ENCODE results near the gene TEAD2.

The TEAD2 gene

DNA sequence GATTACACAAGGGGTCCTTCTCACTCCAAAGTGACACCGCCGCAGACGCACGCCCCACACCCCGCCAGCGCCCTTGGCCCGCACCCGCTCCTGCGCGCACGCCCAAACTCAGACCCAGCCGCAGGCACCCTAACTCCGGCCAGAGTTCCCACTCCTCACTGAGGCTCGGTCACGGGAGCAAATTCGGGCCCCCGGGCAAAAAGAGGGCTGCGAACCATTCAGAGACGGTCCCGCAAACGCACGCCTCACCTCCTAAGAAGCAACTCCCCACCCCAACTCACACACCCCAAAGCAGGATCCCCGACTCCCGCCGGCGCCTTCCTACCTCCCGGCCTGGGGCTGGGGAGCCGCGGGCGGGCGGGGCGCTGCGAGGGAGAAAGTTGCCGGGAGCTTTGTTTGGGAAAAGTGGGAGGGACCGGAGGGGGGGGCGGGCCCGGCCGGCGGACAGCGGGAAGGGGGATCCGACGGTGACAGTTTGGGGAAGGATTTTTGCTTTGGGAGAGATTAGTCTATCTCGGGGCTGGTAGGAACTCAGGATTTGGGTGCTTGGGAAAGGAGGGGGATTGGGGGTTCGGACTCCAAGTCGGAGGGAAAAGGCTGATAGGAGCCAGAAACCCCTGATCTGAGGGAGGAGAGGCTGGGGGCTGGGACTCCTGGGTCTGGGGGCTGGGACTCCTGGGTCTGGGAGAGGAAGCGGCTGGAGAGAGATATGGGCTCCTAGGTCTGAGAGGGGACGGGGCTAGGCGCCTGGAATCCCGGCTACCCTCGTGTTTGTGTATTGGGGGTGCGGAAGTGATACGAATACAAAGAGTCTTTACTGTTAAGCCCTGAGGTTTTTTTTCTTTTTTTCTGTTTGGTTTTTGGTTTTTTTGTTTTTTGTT is at the start of gene TEAD2:
Gene TEAD2, minus strand, starts transcription at position 369 of the 881 bp plus-strand sequence. CDS start 2,341 bp downstream, outside the sequence.
- no peak for DNase-seq (ENCODE audit: extremely low read depth in 1 of 2, low read depth in 1 of 2)

DNA sequence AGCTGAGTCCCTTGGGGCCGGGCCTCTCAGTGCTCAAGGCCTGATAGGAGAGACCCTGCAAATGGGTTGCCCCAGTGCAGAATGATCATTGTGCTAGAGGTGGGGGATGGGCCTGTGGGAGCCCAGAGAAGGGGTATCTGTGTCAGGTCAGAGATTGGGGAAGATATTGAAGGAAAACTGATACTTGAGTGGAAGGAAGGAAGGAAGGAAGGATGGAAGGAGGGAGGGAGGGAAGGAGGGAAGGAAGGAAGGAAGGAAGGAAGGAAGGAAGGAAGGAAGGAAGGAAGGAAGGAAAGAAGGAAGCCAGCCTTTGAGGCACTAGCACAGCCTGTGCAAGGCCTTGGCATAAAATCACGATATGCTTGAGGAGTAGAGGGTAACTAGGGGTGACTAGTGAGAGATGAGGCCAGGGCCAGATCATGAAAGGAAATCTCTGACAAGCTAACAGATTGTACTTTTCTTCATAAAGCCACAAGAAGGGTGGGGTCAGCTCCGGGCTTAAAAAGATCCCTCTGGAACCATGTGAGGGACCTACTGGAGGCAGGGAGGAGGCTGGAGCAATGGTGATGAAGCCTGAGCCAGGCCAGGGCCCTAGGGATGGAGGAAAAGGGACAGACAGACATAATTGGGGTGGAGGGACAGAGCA is 49.6 kb upstream of the TEAD2 start:
- DNase-seq (ENCODE audit: extremely low read depth in 1 of 2, low read depth in 1 of 2) = no peak

DNA sequence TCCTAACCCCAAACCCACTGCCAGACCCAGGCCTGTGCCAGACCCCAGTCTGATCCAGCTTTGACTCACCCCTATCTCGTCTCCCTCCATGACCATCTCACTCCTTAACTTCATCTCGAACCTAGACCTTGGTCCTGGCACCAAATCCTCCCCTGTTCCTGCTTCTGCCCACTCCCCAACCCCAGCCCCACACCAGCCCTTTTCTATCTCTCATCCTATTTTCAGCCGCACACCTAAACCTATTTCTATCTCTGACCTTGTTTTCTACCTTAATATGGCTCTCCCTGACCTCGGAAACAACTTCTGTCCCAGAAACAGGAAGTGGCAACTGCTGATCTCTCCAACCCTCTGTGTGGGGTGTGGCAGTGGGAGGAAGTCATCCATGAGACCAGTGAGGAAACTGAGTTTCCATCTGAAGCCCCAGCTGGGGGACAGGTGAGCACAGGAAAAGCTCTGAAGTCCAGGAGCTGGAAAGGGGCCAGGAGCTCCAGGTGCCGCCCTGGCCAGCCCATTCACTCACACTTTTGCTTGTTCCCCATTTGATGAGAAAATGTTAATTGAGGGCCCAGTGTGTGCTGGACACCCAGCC is 47.3 kb upstream of the TEAD2 start:
- DNase-seq (ENCODE audit: extremely low read depth in 1 of 2, low read depth in 1 of 2) = no peak

DNA sequence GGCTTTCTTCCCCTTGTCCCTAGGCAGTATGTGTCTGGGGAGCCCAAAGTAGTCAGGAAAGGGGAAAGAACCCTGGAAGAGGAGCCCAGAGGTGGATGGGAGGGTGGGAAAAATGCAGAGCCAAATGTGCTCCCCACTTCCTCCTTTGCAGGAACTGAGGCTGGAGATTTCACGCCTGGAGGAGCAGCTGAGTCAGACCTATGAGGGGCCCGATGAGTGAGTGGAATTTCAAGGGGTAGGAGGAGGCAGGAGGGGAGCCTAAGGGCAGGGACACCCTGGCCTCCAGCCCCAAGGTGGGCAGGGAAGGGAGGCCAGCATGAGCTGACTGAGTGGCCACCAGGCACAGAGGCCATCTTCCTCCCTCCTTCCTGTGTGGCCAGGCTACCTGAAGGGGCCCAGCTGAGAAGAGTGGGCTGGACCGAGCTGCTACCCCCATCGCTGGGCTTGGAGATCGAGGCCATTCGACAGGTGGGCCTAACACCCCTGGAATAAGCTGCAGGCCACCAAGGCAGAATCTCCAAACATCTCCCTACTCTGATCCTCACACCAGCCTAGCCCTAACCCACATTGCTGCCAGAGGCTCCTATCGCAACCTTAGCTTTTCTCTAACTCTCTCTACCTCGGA is 46.7 kb upstream of the TEAD2 start:
- no peak for DNase-seq (ENCODE audit: extremely low read depth in 1 of 2, low read depth in 1 of 2)

DNA sequence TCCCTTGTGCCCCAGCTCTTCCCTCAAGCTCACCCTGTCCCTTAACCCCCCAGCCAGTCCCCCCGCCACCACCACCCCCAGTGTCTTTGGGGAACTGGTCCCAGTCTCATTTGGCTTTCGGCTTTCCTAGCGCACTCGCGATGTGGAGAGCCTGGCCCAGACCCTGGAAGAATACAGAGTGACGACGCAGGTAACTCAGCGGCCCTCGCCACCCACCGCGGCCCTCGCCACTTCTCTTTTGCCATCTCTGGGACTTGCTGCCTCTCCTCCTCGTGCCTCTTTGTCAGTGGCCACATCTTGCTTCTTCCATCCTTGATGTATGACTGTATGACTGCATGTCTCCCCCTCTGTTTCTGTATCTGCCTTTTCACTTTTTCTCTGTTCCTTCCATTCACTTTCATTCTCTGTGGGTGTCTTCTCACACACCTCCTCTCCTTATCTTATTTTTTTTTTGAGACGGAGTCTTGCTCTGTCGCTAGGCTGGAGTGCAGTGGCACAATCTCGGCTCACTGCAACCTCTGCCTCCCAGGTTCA is 45.3 kb upstream of the TEAD2 start:
- no peak for DNase-seq (ENCODE audit: extremely low read depth in 1 of 2, low read depth in 1 of 2)

DNA sequence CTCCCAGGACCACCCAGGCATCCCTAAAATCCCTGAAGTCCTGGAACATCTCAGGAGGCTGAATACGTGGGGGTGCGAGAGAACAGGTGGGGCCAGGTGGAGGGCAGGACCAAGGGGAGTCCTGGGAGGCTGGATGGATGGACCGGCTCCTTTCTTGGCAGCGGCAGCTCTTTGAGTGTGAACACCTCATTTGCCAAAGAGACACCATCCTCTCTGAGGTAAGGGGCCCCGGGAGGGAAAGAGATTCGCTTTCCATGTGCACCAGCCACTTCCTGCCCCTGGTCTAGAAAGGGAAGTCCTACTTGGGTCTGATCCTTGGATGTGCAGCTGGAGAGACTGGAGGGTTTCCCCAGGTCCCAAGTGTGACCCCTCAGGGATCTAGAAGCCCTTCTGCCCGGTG is 44.9 kb upstream of the TEAD2 start:
- no peak for DNase-seq (ENCODE audit: extremely low read depth in 1 of 2, low read depth in 1 of 2)

DNA sequence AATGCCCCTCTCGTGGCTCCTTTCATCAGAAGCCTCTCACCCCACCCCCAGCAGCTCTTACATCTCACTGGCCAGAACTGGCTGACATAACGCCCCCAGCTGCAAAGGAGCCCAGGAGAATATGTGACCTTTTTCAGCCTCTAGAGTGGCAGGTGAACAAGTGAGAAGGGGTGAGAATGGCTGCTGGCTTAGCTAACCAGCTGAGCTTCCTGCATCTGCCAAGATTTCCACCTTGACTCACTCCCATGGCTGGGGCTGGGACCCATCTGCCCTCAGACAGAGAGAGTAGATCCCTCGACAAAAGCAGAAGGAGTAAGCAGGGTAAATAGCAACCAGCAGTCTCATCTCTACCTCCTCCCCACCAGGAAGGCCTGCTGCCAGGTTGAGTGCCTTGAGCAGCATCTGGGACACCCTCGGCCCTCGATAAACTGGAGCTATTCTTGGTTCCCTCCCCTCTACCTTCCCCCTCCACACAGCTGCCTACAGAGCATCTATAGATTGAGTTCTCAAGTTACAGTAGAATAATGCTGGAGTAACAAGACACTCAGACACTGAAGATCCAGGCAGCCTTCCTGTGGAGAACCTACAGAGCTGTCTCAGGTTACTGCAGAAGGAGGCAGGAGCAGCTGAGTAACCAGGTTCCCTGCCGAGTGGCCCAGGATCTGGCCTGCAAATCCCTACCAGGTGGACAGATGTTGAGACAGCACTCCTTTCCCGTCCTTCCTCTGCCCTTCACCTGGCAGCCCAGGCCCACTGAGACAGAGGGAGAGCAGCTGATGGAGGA is 41.4 kb upstream of the TEAD2 start:
- DNase-seq (ENCODE audit: extremely low read depth in 1 of 2, low read depth in 1 of 2) = no peak

DNA sequence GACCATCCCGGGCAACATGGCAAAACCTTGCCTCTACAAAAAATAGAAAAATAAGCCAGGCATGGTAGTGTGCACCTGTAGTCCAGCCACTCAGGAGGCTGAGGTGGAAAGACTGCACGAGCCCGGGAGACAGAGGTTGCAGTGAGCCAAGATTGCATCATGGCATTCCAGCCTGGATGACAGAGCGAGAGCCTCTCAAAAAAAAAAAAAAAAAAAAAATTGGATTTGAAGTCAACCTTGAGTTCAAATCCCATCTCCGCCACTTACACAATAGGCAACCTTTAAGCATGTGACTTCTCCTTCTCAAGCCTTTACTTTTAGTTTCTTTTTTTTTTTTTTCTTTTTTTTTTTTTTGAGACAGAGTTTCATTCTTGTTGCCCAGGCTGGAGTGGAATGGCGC is 37.8 kb upstream of the TEAD2 start:
- DNase-seq (ENCODE audit: extremely low read depth in 1 of 2, low read depth in 1 of 2) = no peak

DNA sequence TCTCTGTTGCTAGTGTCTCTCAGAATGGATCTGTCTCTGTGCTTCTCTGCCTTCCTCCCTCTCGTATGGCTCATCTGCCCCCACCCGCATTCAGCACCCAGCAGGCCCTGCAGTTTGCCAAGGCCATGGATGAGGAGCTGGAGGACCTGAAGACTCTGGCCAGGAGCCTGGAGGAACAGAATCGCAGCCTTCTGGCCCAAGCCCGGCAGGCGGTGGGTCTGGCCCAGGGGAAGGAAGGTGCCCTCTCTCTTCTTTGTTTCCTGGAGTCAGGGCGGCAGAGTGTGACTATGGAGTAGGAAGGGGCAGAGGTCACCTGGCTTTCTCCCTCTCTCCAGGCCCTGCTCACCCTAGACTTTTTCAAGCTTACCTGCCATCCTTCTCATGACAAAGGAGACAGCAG is 36.7 kb upstream of the TEAD2 start:
- DNase-seq (ENCODE audit: extremely low read depth in 1 of 2, low read depth in 1 of 2) = no peak

DNA sequence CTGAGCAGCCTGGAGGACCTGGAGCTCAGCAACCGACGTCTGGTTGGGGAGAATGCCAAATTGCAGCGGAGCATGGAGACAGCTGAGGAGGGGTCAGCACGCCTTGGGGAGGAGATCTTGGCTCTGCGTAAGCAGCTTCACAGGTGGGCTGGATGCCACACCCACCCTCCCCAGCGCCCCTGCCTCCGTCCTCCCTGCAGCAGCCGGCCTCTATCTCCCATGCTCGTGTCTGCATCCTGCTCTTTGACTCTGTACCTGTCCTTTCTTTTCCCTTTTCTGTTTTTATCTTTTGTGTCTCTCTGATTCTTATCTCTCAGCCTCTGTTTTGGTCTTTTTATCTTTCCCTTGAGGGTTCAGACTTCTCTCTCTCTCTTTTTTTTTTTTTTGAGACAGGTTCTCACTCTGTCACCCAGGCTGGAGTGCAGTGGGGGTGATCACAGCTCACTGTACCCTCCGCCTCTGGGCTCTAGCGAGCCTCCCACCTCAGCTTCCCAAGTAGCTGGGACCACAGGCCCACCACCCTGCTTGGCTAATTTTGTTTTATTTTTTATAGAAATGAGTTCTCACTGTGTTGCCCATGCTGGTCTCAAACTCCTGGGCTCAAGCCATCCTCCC is 35.9 kb upstream of the TEAD2 start:
- DNase-seq (ENCODE audit: extremely low read depth in 1 of 2, low read depth in 1 of 2) = no peak

DNA sequence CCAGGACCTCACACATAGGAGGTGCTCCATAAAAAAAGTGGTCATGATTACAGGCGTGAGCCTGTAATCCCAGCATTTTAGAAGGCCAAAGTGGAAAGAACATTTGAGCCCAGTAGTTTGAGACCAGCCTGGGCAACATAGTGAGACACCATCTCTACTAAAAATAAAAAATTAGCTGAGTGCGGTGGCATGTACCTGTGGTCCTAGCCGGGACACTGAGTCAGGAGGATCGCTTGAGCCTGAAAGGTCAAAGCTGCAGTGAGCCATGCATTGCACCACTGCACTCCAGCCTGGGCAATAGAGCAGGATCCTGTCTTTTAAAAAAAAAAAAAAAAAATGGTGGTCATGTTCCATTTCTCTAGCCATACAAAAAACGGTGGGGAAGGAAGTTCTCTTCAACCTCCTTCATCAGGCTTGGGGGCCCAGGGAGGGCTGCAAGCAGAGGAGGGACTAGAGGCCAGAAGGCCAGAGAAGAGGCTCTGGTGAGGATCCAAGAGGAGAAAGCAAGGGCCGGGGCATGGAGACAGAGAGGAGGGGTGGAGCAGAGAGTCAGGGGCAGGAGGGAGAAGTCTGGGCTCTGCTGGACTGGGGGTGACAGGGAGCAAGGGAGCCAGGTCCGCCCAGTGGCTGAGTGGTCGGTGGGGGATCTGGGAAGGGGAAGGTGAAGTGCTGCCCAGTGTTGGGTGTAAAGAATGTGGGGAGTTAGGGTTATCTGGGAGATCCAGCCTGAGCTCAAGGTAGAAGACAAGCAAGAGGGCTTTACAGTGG is 34.7 kb upstream of the TEAD2 start:
- no peak for DNase-seq (ENCODE audit: extremely low read depth in 1 of 2, low read depth in 1 of 2)

DNA sequence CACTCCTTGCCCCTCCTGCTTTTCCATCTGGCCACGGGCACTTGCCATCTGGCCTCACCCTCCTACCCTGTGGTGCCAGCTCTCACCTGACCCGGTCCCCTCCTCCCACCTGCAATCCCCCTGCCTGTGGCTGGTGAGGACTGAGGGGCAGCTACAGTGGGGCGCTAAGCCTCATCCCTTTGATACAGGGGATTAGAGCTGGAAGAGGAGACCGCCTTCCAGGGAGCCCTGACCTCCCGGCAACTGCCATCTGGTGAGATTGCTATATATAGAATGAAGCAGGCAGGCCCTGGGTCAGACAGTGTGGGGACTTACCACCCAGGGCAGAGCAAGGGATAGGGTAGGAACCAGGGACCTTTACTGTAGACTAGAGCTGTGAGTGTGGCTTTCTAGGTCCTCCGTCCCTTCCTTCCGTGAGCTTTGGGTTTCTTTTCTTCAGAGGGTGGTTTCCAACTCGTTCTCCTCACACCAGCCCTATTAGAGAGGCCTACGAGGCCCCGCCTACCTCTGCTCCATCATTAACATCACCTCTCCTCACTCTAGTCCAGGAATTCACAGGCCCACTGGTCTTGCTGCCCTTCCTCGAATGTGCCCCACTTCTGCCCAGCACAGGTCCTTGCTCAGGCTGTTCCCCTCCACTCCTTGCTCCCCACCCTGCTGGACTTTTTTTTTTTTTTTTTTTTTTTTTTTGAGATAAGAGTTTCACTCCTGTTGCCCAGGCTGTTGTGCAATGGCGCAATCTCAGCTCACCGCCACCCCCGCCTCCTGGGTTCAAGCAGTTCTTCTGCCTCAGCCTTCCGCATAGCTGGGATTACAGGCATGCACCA is 33.6 kb upstream of the TEAD2 start:
- no peak for DNase-seq (ENCODE audit: extremely low read depth in 1 of 2, low read depth in 1 of 2)

DNA sequence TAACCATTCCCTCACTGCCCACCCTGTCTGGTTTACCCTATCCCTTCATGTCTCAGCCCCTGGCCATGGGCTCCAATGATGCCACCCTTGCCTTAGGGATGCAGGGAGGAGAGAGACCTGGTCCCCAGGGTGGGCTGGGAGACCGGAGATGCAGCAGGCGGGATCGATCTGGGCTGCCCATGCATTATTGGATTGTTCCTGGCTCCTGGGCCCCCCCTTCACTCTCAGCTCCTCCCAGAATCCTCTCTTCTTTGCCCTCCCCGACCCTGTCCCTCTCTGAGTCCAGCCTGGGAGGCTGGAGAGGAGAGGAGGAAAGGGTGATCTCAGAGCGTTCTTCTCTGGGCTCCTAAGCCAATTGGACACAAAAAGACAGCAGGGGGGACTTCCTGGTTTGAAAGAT is 31.7 kb upstream of the TEAD2 start:
- DNase-seq (ENCODE audit: extremely low read depth in 1 of 2, low read depth in 1 of 2) = no peak

DNA sequence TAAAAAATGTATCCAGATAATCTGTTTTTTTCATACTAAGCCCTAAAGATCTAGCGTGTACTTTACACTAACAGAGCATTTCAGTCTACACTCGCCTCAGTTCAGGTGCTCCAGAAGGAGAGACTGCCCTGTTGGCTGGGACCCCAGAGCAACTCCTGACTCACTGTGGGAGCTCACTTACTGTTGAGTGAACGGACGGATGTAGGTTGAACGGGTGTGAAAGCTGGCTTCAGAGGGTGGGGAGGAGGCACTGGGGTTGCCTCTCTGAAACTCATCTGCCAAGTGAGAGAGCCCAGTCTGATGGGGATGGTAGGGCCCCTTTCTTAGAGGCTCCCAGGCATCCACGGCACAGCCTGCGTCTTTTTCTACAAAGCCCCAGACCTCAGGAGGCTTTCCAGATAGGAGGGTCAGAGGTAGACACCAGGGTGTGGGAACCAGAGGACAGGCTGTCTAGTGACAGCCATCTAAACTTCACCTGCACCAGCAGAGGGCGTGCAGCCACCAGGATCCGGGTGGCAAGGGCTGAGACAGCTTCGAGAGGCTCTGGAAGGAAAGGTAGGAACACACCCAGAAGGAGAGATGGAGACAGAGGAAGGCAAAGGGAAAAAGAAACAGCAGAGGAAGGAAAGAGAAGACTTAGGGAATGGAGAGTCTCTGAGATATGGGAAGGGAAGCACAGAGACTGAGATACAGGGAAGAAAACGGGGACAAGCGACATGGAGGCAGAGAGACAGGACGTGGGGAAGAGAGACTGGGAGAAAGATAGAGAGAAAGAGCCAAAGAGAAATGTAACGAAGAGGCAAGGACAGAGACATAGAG is 29.6 kb upstream of the TEAD2 start:
- DNase-seq (ENCODE audit: extremely low read depth in 1 of 2, low read depth in 1 of 2) = peak; percentile 39 to 55

DNA sequence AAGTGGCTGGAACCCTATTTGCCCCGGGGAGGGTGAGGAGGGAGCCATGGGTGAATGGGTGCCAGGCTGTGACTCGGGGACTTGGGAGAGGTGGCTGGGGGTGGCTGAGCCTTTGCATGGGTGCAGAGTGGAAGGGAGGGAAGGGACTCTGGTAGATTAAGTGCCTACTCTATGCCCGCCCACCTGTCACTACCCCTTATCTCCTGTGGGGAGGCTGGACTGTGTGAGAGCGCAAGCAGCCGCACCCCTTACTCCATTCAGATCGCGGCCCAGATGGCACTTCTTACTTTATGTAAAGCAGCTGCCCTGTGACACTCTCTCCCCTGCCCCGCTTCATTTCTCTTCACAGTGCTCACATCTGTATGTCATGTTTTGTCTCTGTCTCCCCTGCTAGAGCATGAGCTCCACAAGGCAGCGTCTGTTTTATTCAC is 28.7 kb upstream of the TEAD2 start:
- DNase-seq (ENCODE audit: extremely low read depth in 1 of 2, low read depth in 1 of 2) = no peak

DNA sequence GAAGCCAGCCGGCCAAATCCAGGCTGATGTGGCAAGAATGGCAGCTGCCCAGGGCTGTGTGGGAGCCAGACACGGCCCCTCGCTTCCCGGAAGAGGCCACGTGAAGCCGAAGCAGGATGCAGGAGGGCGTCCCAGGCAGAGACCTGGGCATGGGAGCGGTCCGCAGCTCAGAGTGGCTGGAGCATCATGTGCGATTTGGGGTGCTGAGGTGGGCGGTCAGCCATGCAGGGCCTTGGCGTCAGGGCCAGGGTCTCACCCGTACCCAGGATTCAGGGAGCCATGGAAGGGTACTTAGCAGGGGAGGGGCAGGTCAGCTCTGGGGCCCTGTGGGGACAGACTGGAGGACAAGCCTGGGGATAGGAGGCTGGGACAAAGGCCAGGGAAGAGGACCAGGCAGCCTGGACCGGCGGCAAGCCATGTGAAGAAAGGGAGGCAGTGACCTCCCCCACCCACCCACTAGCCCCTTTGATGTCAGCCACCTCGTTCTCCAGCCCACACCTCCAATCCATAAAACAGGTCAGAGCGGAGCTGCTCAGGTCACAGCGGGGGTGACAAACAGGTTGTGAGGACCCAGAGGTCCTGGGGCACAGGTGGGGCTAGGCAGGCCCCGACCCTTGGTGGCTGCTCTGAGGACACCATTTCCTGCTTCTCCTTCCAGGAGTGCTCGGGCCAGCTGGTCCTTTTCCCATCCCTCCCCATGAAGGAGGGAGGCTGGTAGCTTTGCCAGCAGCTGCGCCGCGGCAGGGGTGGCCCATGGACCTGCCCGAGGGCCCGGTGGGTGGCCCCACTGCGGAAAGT is 28.1 kb upstream of the TEAD2 start:
- no peak for DNase-seq (ENCODE audit: extremely low read depth in 1 of 2, low read depth in 1 of 2)

DNA sequence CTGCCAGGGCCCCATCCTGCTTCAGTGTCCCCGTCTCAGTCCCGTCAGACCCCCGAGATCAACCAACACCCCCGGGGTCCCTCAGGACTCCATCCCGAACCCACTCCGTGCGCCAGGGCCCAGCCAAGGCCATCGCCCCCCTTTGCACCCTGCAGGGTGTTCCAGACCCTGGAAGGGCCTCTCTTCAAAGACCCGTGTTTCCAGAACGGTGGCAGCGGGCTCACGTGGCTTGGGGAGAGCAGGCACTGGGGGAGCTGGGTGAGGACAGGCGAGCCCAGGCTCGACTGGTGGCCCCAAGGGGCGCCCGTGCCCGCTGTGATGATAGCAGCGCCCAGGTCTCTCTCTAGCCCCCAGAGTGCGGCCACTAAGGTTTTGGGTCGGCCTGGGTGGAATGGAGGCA is 27.2 kb upstream of the TEAD2 start:
- no peak for DNase-seq (ENCODE audit: extremely low read depth in 1 of 2, low read depth in 1 of 2)
